MG63 (cell line): ENCODE data around the gene MANEAL. TPM values are rescaled to one million over a fixed set of nuclear protein-coding genes. Genes with fewer than 3 reads are reported as not detected.

ENCODE experiments used
- DNase-seq: peaks from one replicate; pipeline ENCODE4 v3.0.0-alpha.2; 2020
- H3K27me3 ChIP-seq: fragments of 250-450 bp; sonication (Bioruptor Pico); 2 replicates; pipeline ENCODE4 v1.5.1; 2020; ENCODE audit warnings: mild to moderate bottlenecking, moderate library complexity
- H3K36me3 ChIP-seq: fragments of 250-450 bp; sonication (Bioruptor Pico); 2 replicates; pipeline ENCODE4 v1.5.1; 2020; ENCODE audit warnings: mild to moderate bottlenecking, moderate library complexity
- H3K4me3 ChIP-seq: fragments of 250-450 bp; sonication (Bioruptor Pico); 2 replicates; pipeline ENCODE4 v1.5.1; 2020; ENCODE audit warnings: mild to moderate bottlenecking, moderate library complexity
- H3K9me3 ChIP-seq: fragments of 250-450 bp; sonication (Bioruptor Pico); 2 replicates; pipeline ENCODE4 v1.5.1; 2020; ENCODE audit warnings: mild to moderate bottlenecking, moderate library complexity
- total RNA-seq: library from RNA; depleted of rRNA; stranded (reverse); fragments of >200 nt; shearing (Covaris generic); gene quantifications from 2 replicates; pipeline ENCODE4 v1.2.3, GENCODE V29; 2014; ENCODE audit warnings: low replicate concordance; rRNA removed

MANEAL gene, protein sequence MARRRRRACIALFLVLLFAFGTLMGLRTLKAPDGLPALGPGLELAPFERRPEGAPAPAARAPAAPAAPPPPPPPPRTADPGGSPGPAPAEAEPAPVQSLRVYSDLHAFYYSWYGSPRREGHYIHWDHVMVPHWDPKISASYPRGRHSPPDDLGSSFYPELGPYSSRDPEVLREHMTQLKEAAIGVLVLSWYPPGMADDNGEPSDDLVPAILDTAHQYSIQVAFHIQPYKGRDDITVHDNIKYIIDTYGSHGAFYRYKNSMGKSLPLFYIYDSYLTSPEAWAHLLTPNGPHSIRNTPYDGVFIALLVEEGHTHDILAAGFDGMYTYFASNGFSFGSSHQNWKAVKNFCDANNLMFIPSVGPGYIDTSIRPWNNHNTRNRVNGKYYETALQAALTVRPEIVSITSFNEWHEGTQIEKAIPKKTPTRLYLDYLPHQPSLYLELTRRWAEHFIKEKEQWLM
- 8.8 and 15.0 TPM in 2 replicates for total RNA-seq

DNA sequence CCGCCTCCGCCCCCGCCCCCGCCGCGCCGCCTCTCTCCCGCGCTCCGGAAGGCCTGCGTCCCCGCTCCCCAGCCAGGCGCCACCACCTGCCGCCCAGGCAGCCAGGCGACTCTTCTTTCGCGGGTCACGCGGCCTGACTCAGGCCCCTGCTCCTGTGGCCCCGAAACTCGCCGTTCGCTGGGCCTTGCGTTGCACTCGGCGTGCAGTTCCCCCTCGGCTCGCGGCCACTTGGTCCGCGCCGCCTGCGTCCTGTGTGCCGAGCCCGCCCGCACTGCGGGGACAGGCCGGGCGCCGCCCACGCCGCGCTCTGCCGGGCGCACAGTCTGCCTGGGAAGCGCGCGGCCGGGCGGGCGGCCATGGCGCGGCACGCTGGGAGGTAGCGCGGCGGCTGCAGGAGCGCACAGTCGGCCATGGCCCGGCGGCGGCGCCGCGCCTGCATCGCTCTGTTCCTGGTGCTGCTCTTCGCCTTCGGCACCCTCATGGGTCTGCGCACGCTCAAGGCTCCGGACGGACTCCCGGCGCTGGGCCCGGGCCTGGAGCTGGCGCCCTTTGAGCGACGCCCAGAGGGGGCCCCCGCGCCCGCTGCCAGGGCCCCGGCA is at the start of gene MANEAL:
Gene MANEAL, plus strand, starts transcription at position 75 of the 599 bp plus-strand sequence. Its CDS starts 336 bp downstream, at position 411.
- Histone ChIP-seq H3K9me3 (no peaks in the 10 kb centered on the region), H3K27me3 (no peaks in the 10 kb centered on the region), H3K4me3 (peak within 1 kb of the TSS; percentile 44), H3K36me3 (no peaks in the 10 kb centered on the region)
- DNase-seq = peak; percentile 65

DNA sequence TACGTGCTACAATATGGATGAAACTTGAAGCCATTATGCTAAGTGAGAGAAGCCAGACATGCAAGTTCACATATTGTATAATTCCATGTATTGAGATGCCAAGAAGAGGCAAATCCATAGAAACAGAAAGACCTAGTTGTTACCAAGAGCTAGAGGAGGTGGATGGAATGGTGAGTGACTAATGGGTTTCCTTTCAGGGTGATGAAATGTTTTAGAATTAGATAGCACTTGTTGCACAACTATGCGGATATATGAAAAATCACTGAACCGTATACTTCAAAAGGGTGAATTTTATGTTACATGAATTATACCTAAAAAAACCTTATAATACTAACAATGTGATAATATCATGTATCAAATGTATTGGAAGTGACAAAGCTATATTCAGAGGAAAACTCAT is 46.8 kb upstream of the MANEAL start:
- DNase-seq = no peak
- no peaks in the 10 kb centered on the region for H3K36me3 ChIP-seq
- peaks cover 9% of the 10 kb centered on the region for H3K9me3 ChIP-seq
- no peak overlapping the region for H3K4me3 ChIP-seq
- peaks cover 37% of the 10 kb centered on the region for H3K27me3 ChIP-seq

DNA sequence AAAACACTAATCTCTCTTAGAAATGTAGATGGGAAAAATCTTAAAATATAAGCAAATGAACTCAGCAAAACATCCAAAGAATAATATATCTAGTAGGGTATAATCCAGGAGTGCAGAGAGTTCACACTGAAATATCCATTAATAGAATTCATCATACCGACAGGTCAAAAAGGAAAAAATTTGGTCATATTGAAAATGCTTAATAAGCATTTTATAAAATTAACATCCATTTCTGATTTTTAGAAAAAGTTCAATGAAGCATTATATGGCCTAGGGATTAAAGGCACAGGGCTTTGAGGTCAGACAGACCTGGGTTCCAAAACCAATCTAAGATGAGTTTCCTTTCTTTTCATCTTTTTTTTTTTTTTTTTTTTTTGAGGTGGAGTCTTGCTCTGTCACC is 45.1 kb upstream of the MANEAL start:
- no peaks in the 10 kb centered on the region for H3K36me3 ChIP-seq
- no peak overlapping the region for H3K4me3 ChIP-seq
- peaks cover 32% of the 10 kb centered on the region for H3K27me3 ChIP-seq
- no peak for DNase-seq
- peaks cover 9% of the 10 kb centered on the region for H3K9me3 ChIP-seq

DNA sequence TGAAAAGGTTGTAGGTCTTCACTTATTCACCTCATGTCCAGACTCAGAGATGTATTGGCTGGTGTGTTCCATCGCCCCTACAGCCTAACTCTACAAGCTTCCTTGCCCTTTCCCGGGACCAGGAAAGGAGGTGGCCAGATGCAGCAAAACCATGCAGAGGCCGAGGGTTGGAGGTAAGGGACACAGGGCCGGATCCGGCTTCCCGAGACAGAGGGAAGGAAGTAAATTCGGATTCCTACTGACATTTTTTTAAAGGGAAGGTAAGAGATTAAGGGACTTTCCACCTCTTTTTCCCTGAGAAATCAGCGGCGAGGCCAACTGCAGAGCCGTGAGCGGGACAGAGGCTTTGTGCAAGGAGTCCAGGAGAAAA is 41.4 kb upstream of the MANEAL start:
- no peak for DNase-seq
- H3K36me3 ChIP-seq = no peaks in the 10 kb centered on the region
- no peaks in the 10 kb centered on the region; the same call in 1 of the 2 replicates for H3K9me3 ChIP-seq
- no peak overlapping the region for H3K4me3 ChIP-seq
- H3K27me3 ChIP-seq = peaks cover 31% of the 10 kb centered on the region

DNA sequence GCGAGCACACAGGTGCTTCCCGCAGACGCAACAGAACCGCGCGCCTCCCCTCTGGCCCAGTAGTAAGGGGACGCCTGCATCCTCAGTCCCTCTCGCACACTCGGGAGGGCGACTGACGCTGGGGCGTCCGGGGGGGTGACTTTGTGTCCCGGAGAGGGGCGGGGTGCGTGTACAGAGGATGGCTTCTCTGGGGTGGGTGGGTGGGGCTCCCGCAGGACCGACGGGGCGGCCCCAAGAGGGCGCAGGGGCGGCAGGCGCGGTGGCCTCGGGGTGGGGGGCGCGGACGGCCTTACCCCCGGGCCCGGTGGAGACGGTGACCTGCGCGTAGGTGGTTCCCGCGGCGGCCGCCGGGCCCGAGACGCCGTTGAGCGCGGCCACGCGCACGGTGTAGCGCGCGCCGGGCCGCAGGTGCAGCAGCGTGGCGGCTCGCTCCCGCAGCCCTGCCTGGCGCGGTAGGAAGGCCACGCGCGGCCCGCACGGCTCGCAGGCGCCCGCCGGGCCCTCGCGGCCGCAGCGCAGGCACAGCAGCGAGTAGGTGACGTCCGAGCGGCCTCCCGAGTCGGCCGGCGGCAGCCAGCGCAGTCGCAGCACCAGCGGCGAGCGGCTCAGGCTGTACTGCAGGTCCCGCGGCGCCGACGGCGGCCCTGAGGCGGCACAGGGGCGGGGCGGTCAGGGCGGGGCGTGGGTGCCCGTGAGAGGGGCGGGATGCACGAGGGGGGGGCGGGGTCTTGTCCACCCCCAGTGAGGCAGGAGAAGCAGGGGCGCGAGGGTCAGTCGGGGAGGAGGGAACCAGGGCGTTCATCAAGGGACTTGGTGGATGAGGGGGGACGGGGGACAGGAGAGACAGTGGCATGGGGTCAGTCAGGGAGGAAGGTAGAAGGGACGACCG is 40.8 kb upstream of the MANEAL start:
- no peaks in the 10 kb centered on the region; the same call in 1 of the 2 replicates for H3K9me3 ChIP-seq
- no peak overlapping the region for H3K4me3 ChIP-seq
- H3K27me3 ChIP-seq = peaks cover 31% of the 10 kb centered on the region
- peak; percentile 27 for DNase-seq
- no peaks in the 10 kb centered on the region for H3K36me3 ChIP-seq

DNA sequence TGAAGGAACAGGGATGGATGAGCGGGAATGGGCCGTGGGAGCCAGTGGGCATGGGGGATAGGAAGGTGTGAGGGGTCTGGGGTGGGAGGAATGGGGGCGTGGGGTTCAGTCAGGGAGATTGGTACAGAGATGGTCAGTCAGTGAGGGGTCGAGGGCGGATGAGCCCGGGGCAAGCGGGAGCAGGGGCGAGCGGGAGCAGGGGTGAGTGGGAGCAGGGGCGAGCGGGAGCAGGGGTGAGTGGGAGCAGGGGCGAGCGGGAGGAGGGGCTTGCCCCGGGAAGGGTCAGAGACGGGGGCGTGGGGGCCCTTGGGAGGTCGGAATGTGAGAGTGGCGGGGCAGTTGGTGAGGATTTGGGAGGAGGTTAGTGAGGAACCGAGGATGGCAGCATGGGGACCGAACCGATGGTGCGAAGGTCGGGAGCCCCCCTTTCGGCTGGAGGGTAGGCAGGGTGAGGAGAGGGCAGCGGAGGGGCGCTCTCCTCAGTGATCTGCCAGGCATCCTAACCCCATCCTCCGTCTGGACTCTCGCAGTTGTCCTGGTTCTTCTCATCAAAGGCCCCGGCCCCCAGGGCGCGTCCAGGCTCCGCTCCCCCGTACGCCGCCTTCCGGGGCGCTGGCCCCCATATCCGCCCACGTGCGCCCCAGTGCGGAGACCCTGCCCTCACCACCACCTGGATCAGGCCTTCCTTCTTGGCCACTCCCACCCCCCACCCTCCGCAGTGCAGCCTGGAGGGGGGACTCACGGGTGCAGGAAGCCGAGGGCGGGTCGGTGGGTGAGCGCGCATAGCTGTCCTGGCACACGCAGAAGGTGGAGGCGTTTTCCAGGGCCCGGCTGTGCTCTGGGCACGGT is 40.0 kb upstream of the MANEAL start:
- H3K9me3 ChIP-seq = no peaks in the 10 kb centered on the region
- H3K4me3 ChIP-seq = no peak overlapping the region
- H3K27me3 ChIP-seq = peaks cover 31% of the 10 kb centered on the region
- DNase-seq = no peak
- no peaks in the 10 kb centered on the region for H3K36me3 ChIP-seq

DNA sequence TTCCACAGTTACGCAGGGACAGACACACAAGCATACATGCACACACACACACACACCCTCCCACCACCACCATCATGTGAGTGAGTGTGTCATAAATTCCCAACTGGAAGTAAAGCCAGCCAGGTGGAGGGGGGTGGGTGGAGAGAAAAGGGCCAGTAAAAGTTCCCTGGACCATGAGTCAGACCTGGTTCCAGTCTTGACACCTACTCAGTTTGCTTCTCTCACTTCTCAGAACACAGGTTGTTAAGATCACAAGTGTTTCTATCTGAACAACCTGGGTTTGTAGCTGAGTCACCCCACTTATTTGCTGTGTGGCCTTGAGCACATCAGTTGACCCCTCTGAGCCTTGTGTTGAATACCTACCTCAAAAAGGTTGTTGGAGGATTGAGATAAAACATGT is 38.4 kb upstream of the MANEAL start:
- H3K36me3 ChIP-seq = no peaks in the 10 kb centered on the region
- H3K27me3 ChIP-seq = peaks cover 27% of the 10 kb centered on the region
- H3K4me3 ChIP-seq = no peak overlapping the region
- H3K9me3 ChIP-seq = no peaks in the 10 kb centered on the region
- no peak for DNase-seq

DNA sequence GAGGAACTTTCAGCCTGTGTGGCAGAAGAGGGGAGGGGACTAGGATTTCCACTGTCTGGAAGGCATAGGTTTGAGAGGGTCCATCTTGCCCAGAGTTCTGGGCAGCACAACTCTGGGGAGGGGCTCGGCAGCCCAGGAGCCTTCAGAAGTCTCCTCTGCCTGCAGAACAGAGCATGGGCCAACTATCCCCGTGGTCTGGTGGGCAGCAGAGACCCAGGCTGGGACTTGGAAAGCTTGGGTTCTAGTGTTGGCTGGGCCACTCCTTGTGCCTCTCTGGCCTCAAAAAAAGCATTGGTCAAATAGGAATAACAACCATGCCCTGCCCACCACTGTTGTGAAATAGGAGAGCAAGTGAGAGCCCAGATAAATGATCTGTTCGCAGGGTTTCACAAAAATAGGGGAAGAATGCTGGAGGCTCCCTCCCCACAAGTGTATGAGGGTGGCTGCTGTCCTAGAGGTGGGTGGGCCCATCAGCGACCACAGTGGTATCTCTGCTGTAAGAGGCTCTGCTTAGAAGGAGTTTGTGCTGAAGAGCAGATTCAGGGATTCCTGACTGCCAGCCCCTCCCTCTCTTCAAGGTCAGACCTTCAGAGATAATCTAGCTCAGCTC is 37.6 kb upstream of the MANEAL start:
- no peak for DNase-seq
- Histone ChIP-seq H3K4me3 (no peak overlapping the region), H3K36me3 (no peaks in the 10 kb centered on the region), H3K27me3 (peaks cover 21% of the 10 kb centered on the region), H3K9me3 (no peaks in the 10 kb centered on the region)

DNA sequence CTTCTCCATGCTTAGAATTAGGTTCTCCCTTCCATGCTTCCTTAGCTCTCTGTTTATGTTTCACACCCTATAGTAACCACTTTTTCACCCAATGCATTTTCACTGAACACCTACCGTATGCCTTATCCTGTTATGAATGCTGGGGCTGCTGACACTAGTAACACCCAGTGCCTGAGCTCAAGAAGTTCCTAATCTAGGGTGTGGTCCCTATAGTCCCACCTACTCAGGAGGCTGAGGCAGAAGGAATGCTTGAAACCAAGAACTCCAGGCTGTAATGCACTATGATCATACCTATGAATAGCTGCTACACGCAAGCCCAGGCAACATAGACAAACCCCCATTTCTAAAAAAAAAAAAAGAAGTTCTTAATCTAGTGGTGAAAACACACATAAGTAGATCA is 34.2 kb upstream of the MANEAL start:
- no peaks in the 10 kb centered on the region for H3K36me3 ChIP-seq
- peaks cover 20% of the 10 kb centered on the region for H3K27me3 ChIP-seq
- no peaks in the 10 kb centered on the region for H3K9me3 ChIP-seq
- no peak for DNase-seq
- H3K4me3 ChIP-seq = no peak overlapping the region

DNA sequence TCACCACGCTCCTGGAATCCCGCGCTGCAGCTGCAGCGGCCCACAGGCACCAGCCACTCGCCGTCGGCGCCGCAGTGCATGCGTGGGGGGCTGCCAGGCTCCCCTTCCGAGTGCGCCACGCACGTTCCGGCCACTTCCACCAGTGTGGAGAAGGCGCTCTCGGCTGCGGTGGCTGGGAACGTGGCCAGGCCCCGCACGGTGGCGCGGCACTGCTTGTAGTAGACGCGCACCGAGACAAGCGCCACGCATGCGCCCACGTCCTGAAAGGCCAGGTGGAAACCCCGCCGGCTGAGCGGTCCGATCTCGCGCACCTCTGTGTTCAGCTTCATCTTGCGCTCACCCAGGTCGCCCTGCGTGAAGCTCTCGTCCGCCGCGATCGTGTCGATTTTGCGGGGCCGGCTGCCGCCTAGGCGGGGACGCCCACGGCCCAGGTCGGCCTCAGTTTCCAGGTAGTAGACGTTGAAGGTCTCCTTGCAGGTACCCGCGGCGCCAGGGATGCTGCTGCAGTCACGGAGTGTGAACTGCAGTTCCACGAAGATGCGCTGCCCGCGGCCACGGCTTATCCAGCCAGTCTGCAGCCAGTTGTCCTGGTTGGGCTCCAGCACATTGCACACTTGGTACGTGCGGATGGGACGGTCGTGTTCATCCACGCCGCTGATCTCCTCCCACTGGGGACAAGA is 32.1 kb upstream of the MANEAL start:
- H3K27me3 ChIP-seq = peaks cover 38% of the 10 kb centered on the region
- H3K36me3 ChIP-seq = no peaks in the 10 kb centered on the region
- no peaks in the 10 kb centered on the region for H3K9me3 ChIP-seq
- DNase-seq = no peak
- H3K4me3 ChIP-seq = no peak overlapping the region

DNA sequence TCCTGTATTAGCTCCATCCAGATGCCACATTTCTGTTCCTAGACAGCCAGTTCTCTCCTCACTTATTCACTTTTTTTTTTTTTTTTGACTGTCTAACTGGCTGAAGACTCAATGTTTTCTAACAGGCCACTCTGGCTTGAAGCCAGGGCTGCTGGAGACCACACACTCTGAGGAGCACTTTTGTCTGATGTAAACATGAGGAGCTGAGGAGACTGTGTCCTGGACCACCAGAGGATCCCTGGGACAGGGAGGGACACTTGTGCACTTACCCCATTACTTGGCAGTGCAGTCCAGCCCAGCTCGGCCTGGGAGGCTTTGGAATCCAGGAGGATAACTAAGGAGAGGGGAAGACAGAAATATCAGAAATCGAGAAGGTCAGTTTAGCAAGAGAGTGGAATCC is 31.1 kb upstream of the MANEAL start:
- H3K27me3 ChIP-seq = peaks cover 42% of the 10 kb centered on the region
- no peaks in the 10 kb centered on the region for H3K36me3 ChIP-seq
- DNase-seq = no peak
- no peaks in the 10 kb centered on the region for H3K9me3 ChIP-seq
- H3K4me3 ChIP-seq = no peak overlapping the region

DNA sequence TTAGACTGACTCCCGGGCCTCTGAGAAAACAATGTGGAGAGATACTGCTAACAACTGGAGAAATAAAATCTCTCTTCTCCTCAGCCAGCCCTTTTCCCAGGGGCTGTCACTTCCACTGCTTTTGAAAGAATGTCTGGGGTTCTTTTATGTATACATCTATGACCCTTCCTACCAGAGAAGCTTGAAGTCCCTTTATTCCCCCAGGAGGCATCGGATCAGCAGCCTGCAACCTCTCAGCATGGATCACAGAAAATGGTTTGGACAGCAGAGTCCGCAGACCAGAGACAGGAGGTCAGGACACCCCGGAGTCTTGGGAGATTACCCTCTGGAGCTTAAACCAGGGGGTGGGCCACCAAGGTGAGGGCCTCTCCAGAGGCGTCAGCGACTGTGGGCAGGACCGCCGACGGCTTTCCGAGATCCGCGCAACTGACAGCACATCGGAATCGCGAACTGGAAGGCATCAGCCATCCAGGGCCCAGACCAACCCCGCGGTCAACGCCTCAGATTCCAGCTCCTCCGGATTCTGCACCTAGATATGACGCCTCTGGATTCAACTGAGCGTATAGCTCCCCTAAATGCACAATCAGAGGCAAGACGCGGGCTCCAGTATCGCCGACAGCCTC is 29.7 kb upstream of the MANEAL start:
- no peak for DNase-seq
- no peaks in the 10 kb centered on the region for H3K36me3 ChIP-seq
- H3K9me3 ChIP-seq = no peaks in the 10 kb centered on the region
- H3K4me3 ChIP-seq = no peak overlapping the region
- peaks cover 47% of the 10 kb centered on the region for H3K27me3 ChIP-seq

DNA sequence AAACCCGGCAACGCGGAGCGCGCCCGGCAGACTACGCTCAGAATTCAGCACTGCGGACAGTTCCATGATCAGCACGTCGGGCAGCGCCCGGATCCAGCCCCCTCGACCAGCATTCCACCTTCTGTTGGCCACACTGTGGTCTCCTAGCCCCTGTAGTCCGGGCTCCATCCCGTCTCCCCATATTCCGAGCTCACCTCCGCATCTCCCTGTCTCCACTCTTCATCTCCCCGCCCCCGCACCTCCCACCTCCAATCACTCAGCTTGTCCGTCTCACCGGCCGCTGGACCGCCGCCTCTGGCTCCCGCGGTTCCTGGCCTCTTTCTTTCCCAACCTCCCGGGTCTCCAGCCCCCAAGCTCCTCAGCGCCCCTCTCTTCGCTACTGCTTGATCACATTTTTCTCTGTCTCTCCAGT is 29.2 kb upstream of the MANEAL start:
- DNase-seq = peak; percentile 32
- H3K27me3 ChIP-seq = peaks cover 47% of the 10 kb centered on the region
- H3K4me3 ChIP-seq = no peak overlapping the region
- no peaks in the 10 kb centered on the region for H3K36me3 ChIP-seq
- no peaks in the 10 kb centered on the region for H3K9me3 ChIP-seq

DNA sequence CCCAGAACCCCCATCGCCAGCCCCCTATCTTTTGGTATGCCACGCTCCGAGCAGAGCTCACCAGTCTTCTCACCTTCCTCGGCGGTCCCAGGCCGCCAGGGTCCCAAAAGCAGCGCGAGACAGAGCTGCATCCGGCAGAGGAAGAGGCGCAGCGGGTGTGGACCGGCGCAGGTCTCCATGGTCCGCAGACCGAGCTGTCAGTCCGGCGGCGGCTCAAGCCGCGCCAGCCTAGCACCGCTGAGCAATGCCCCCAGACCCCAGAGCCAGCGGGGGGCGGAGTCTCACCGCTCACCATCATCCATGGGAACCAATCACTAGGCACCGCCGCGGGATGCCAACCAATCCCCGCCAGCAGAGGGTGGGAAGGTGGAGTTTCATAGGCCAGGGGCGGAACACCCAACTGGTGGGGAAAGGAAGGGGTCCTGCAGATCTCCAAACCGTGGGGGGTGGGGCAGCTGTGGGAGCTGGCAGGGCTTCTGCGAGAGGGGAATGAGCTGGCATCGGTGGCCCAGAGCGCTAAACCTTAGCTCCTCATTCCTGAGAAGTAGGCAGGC is 28.7 kb upstream of the MANEAL start, which contains the start of gene EPHA10:
Gene EPHA10, minus strand, starts transcription at position 233 of the 554 bp plus-strand sequence. Its CDS starts 54 bp downstream, at position 179.
- DNase-seq = no peak
- no peak within 1 kb of the TSS for H3K4me3 ChIP-seq
- H3K27me3 ChIP-seq = peaks cover 49% of the 10 kb centered on the region
- H3K36me3 ChIP-seq = no peaks in the 10 kb centered on the region
- no peaks in the 10 kb centered on the region for H3K9me3 ChIP-seq
